Heart right ventricle (tissue), 16 donors: ENCODE measurements around the gene ZNF384. TPM values are rescaled to one million over a fixed set of nuclear protein-coding genes. Genes with fewer than 3 reads are reported as not detected.
"Not testable (repeated sequence)": the region's sequence is repeated elsewhere in the genome, so short reads cannot be mapped to it uniquely, and the experiment has no call there.

Source experiments
- ATAC-seq, 8 donors: fragments of 200-7000 bp; cut with Tn5 transposase; one replicate each; pipeline ENCODE4 v1.9.1; 2020; ENCODE audit warnings: mild to moderate bottlenecking in 8 of 8, moderate library complexity in 8 of 8, moderate number of reproducible peaks in 1 of 8
- DNase-seq, 2 donors: peaks; one replicate each; pipeline ENCODE4 v3.0.0-alpha.2; 2020
- H3K27ac ChIP-seq, 10 donors: fragments of 200-600 bp; sonication (generic) in 2 of 10; one replicate each; pipeline versions ENCODE4 v1.5.0 to v1.8.0; 2020 to 2022; ENCODE audit warnings: mild to moderate bottlenecking in 3 of 10
- H3K27me3 ChIP-seq, 7 donors: fragments of 200-600 bp; one replicate each; pipeline ENCODE4 v1.8.0; 2021 to 2022; ENCODE audit warnings: mild to moderate bottlenecking in 2 of 7
- H3K36me3 ChIP-seq, 9 donors: fragments of 200-600 bp; sonication (generic) in 1 of 9; one replicate each; pipeline versions ENCODE4 v1.5.0 to v1.8.0; 2020 to 2022; ENCODE audit warnings: mild to moderate bottlenecking in 2 of 9
- H3K4me1 ChIP-seq, 9 donors: fragments of 200-600 bp; sonication (generic) in 1 of 9; one replicate each; pipeline versions ENCODE4 v1.5.0 to v1.8.0; 2020 to 2022; ENCODE audit warnings: mild to moderate bottlenecking in 4 of 9
- H3K4me3 ChIP-seq, 10 donors: fragments of 200-600 bp; sonication (generic) in 2 of 10; one replicate each; pipeline versions ENCODE4 v1.5.0 to v1.8.0; 2020 to 2022; ENCODE audit warnings: mild to moderate bottlenecking in 7 of 10, moderate library complexity in 2 of 10
- H3K9me3 ChIP-seq, 11 donors: fragments of 200-600 bp in 10 of 11; sonication (generic) in 2 of 11; one replicate each; pipeline versions ENCODE4 v1.5.0 to v1.8.0; 2013 to 2022; ENCODE audit warnings: mild to moderate bottlenecking in 2 of 11, control low read depth in 1 of 11, moderate library complexity in 1 of 11
- CTCF ChIP-seq, 9 donors: fragments of 200-600 bp; sonication (generic) in 2 of 9; IDR thresholded peaks; one replicate each; pipeline versions ENCODE4 v1.5.0 to v1.8.0; 2021 to 2022; ENCODE audit warnings: antibody characterized with exemption in 9 of 9, mild to moderate bottlenecking in 5 of 9, moderate library complexity in 1 of 9
- WGBS, 2 donors: extraction: QIAGEN DNeasy Blood & Tissue Kit; methylation state at CpG; one replicate each; pipeline ENCODE4 v1.1.7; 2013; ENCODE audit warnings: inconsistent platforms in 1 of 2; 5-methylcytosine and 5-hydroxymethylcytosine counted together
- intact Hi-C, 10 donors: fragments of 100-400 bp; cut with DNase I; formaldehyde crosslinking; loops; one replicate each; pipeline versions ENCODE4 v1.11.1 to v1.14.2; 2022
- polyA plus RNA-seq, 2 donors: library from polyadenylated mRNA; stranded (reverse); fragments of 200-250 nt; gene quantifications; one replicate each; pipeline ENCODE4 v1.2.3, GENCODE V29; 2013
- total RNA-seq, 10 donors: library from RNA; stranded (reverse); fragmentation: NEBNext Ultra II Directional in 3 of 10; extraction: Animal tissue kit (Norgen Biotek cat#: 25700) in 3 of 10; gene quantifications; one replicate each; pipeline versions ENCODE4 v1.2.1 to v1.2.4, GENCODE V29; 2021 to 2023
- donor health status: Arrhythmogenic right ventricular cardiomyopathy.
- donor health status: ischemic (EF 13 %, LVEDD 7.1; RV severe dilation, severe dysfunction).
- donor health status: healthy with polysubstance abuse.
- donor health status: DM: no; HTN: yes; CAD: no.
- donor health status: DM: no; HTN: no; CAD: no.
- donor health status: ischemic (EF 25% LVEDD 6.9; RV normal size, moderate dysfunction).
- donor health status: ischemic (EF 25% LVEDD 5.7; RV mildly dilated, moderate dysfunction).
- donor health status: healthy.
- donor health status: DM: yes; HTN: yes; CAD: no.
- donor health status: Ischemic cardiomyopathy.
- donor health status: ischemic (EF 35%, LVEDD 5.7; RV mildly dilated, moderate dysfunction).
- donor health status: nonischemic (EF 11% LVEDD 7.7; RV severe dilation, severe dysfunction).
- donor health status: DM: yes; HTN: yes; CAD: no.
- donor health status: PGD.
- donor health status: ischemic (EF 29% LVEDD 5.4; RV normal size, mild dysfunction).
- donor health status: nonischemic (EF 23%, LVEDD 6.1; RV moderate dilation, normal function).

The ZNF384 gene
- total and polyA plus RNA-seq, 12 donors: 17.6 to 36.0 (median 28.7) TPM

- WGBS, 2 donors: 10 to 18% methylated on average over 10 of the region's 10 CpGs
- H3K36me3 ChIP-seq: peaks cover 0 to 42% (median 16%) of the 10 kb centered on the region in 9 donors
- peak in 7 of 8 donors; percentile 3 to 35 (median 11) for ATAC-seq
- H3K4me1 ChIP-seq: peaks cover 0 to 20% (median 14%) of the 10 kb centered on the region in 9 donors
- intact Hi-C loops: loop anchor here in 6 of 10 donors (1.0 to 5.0 kb wide), 4 partner anchors 28 to 62 kb away; partner anchors contain the start of genes ING4 (in 3 of the 6), ZNF384 (in 3 of the 6) and MLF2 (in 1 of the 6)
- no peaks in the 10 kb centered on the region for H3K9me3 ChIP-seq
- peak overlapping the region; percentile 40 to 90 (median 64) for H3K4me3 ChIP-seq
- DNase-seq: peak in 1 of 2 donors; percentile 11
- H3K27ac ChIP-seq: peak overlapping the region; percentile 81 to 95 (median 88)
- no peaks in the 10 kb centered on the region for H3K27me3 ChIP-seq
- no peak for TF ChIP-seq CTCF (IDR thresholded peaks at IDR 0.05)
Observed at GRCh38 chr12:6724409-6724797, 35.2 kb upstream of the ZNF384 start.

GRCh38 chr12:6723607-6724408, 34.6 kb upstream of the ZNF384 start, which contains the start of gene COPS7A:
Gene COPS7A, plus strand, starts transcription at chr12:6724046. Its CDS starts 611 bp downstream, at chr12:6724657.
- DNase-seq (peak; percentile 97 to 99), ATAC-seq (peak; percentile 99 to 100 (median 99))
- no peak for TF ChIP-seq CTCF (IDR thresholded peaks at IDR 0.05)

GRCh38 chr12:6722863-6723262, 33.7 kb upstream of the ZNF384 start:
- Histone ChIP-seq H3K4me1 (peaks cover 0 to 20% (median 14%) of the 10 kb centered on the region in 9 donors), H3K27ac (no peak overlapping the region), H3K4me3 (peak overlapping the region in 1 of 10 donors; percentile 90), H3K36me3 (peaks cover 0 to 27% (median under 1%) of the 10 kb centered on the region in 9 donors), H3K9me3 (no peaks in the 10 kb centered on the region), H3K27me3 (no peaks in the 10 kb centered on the region)
- TF ChIP-seq CTCF (IDR thresholded peaks at IDR 0.05): no peak
- DNase-seq (no peak), ATAC-seq (no peak)
- intact Hi-C loops: loop anchor here in 5 of 10 donors (1.0 to 5.0 kb wide), 5 partner anchors 32 to 61 kb away; partner anchors contain the start of genes ING4 (in 4 of the 5) and ZNF384 (in 2 of the 5)
- 79 to 83% methylated on average over 3 of the region's 3 CpGs for WGBS, 2 donors

More at GRCh38 chr12:6723607-6724408, 34.6 kb upstream of the ZNF384 start, which contains the start of gene COPS7A:
- Histone ChIP-seq H3K27me3 (no peaks in the 10 kb centered on the region), H3K4me3 (peak within 1 kb of the TSS; percentile 40 to 90 (median 64)), H3K27ac (peak within 1 kb of the TSS; percentile 81 to 95 (median 88)), H3K9me3 (no peaks in the 10 kb centered on the region), H3K36me3 (peaks cover 0 to 36% (median 10%) of the 10 kb centered on the region in 9 donors), H3K4me1 (peaks cover 0 to 20% (median 14%) of the 10 kb centered on the region in 9 donors)
- 0 to 1% methylated on average over 49 of the region's 49 CpGs for WGBS, 2 donors
- intact Hi-C loops: loop anchor here in 7 of 10 donors (1.0 to 5.0 kb wide), 6 partner anchors 29 to 62 kb away; partner anchors contain the start of genes ING4 (in 4 of the 7), ZNF384 (in 4 of the 7) and MLF2 (in 1 of the 7)

- no peaks in the 10 kb centered on the region for H3K4me1 ChIP-seq
- 70 to 86% methylated on average over 7 of the region's 10 CpGs for WGBS, 2 donors
- no peak overlapping the region for H3K27ac ChIP-seq
- intact Hi-C loops: no loop called here
- H3K4me3 ChIP-seq: no peak overlapping the region
- no peaks in the 10 kb centered on the region for H3K36me3 ChIP-seq
- ATAC-seq (no peak), DNase-seq (no peak)
- no peak for TF ChIP-seq CTCF (IDR thresholded peaks at IDR 0.05)
- no peaks in the 10 kb centered on the region for H3K9me3 ChIP-seq
- H3K27me3 ChIP-seq: peaks cover 0 to 23% (median 11%) of the 10 kb centered on the region in 7 donors
Observed at GRCh38 chr12:6716874-6717437, 27.8 kb upstream of the ZNF384 start.

GRCh38 chr12:6716031-6716873, 27.1 kb upstream of the ZNF384 start:
- peaks cover 0 to 23% (median 14%) of the 10 kb centered on the region in 7 donors for H3K27me3 ChIP-seq
- WGBS, 2 donors: 85 to 89% methylated on average over 15 to 32 of the region's 41 CpGs
- H3K36me3 ChIP-seq, DNase-seq, H3K4me1 ChIP-seq, ATAC-seq, intact Hi-C loops, H3K4me3 ChIP-seq, H3K9me3 ChIP-seq, H3K27ac ChIP-seq: not testable (repeated sequence)
